WERI-Rb-1 (cell line): ENCODE measurements around the gene RFTN1.
A peak's percentile ranks its signal among the peaks of the same experiment; 100 is the strongest.

Experiments
- DNase-seq: peaks from one replicate; pipeline ENCODE4 v3.0.0-alpha.2; 2020
- H3K27ac ChIP-seq: fragments of 250-450 bp; sonication (Bioruptor Pico); 2 replicates; pipeline ENCODE4 v1.5.1; 2020; ENCODE audit warnings: mild to moderate bottlenecking, moderate library complexity
- H3K27me3 ChIP-seq: fragments of 250-450 bp; sonication (Bioruptor Pico); 2 replicates; pipeline ENCODE4 v1.5.1; 2021; ENCODE audit warnings: mild to moderate bottlenecking, low read depth, moderate library complexity; ENCODE audit not compliant: insufficient read depth, severe bottlenecking
- H3K36me3 ChIP-seq: fragments of 250-450 bp; sonication (Bioruptor Pico); 2 replicates; pipeline ENCODE4 v1.5.1; 2020; ENCODE audit warnings: mild to moderate bottlenecking, moderate library complexity
- H3K4me3 ChIP-seq: 2 replicates; pipeline ENCODE4 v1.5.1; 2011; ENCODE audit warnings: low read depth, mild to moderate bottlenecking, control low read depth, low read length
- H3K9me3 ChIP-seq: fragments of 250-450 bp; sonication (Bioruptor Pico); 2 replicates; pipeline ENCODE4 v1.5.1; 2021; ENCODE audit warnings: mild to moderate bottlenecking, moderate library complexity; ENCODE audit not compliant: severe bottlenecking
- CTCF ChIP-seq: IDR thresholded peaks from 2 replicates; pipeline ENCODE4 v1.5.1; 2011; ENCODE audit warnings: low read depth, mild to moderate bottlenecking, control low read depth, inconsistent platforms, low read length

RFTN1 gene

GRCh38 chr3:16413321-16413720 is 100.2 kb downstream of the RFTN1 start:
- H3K4me3 ChIP-seq, result no peak overlapping the region
- H3K36me3 ChIP-seq, result no peaks in the 10 kb centered on the region
- DNase-seq, result no peak
- no peak overlapping the region for H3K27ac ChIP-seq
- no peaks in the 10 kb centered on the region for H3K27me3 ChIP-seq
- no peaks in the 10 kb centered on the region for H3K9me3 ChIP-seq
- no peak for TF ChIP-seq CTCF

GRCh38 chr3:16412192-16412800 is 101.2 kb downstream of the RFTN1 start:
- no peak overlapping the region for H3K27ac ChIP-seq

GRCh38 chr3:16411441-16411840 is 102.1 kb downstream of the RFTN1 start:
- Histone ChIP-seq H3K9me3 (no peaks in the 10 kb centered on the region), H3K27me3 (no peaks in the 10 kb centered on the region), H3K4me3 (no peak overlapping the region), H3K27ac (no peak overlapping the region), H3K36me3 (no peaks in the 10 kb centered on the region)
- no peak for DNase-seq
- no peak for TF ChIP-seq CTCF

More at GRCh38 chr3:16412192-16412800, 101.2 kb downstream of the RFTN1 start:
- Histone ChIP-seq H3K9me3 (no peaks in the 10 kb centered on the region), H3K27me3 (no peaks in the 10 kb centered on the region), H3K36me3 (no peaks in the 10 kb centered on the region), H3K4me3 (no peak overlapping the region)
- TF ChIP-seq CTCF, result no peak
- DNase-seq, result peak; percentile 69

- no peaks in the 10 kb centered on the region for H3K36me3 ChIP-seq
- H3K27me3 ChIP-seq, result no peaks in the 10 kb centered on the region
- no peaks in the 10 kb centered on the region for H3K9me3 ChIP-seq
- no peak for DNase-seq
- H3K27ac ChIP-seq, result no peak overlapping the region
- TF ChIP-seq CTCF, result no peak
- no peak overlapping the region for H3K4me3 ChIP-seq
Observed at GRCh38 chr3:16410659-16411058, 102.8 kb downstream of the RFTN1 start.

- Histone ChIP-seq H3K36me3 (no peaks in the 10 kb centered on the region), H3K4me3 (no peak overlapping the region), H3K9me3 (no peaks in the 10 kb centered on the region), H3K27me3 (no peaks in the 10 kb centered on the region), H3K27ac (no peak overlapping the region)
- no peak for TF ChIP-seq CTCF
- DNase-seq, result no peak
Observed at GRCh38 chr3:16409032-16409431, 104.5 kb downstream of the RFTN1 start.

GRCh38 chr3:16407366-16407765 is 106.1 kb downstream of the RFTN1 start:
- H3K4me3 ChIP-seq, result no peak overlapping the region
- H3K27ac ChIP-seq, result no peak overlapping the region
- H3K9me3 ChIP-seq, result no peaks in the 10 kb centered on the region
- TF ChIP-seq CTCF, result no peak
- no peaks in the 10 kb centered on the region for H3K36me3 ChIP-seq
- DNase-seq, result no peak
- H3K27me3 ChIP-seq, result no peaks in the 10 kb centered on the region
